ENCODE data around the gene C17orf67. TPM values are rescaled to one million over a fixed set of nuclear protein-coding genes. Genes with fewer than 3 reads are reported as not detected.
A peak's percentile ranks its signal among the peaks of the same experiment; 100 is the strongest.

Gene C17orf67
- total and polyA plus RNA-seq, 2 of the 13 experiments (the other 11 are each of a cell fraction or from before 2014, with no cell fraction given) = 0.41 to 0.86 TPM

GRCh38 chr17:56779898-56780777 is 53.6 kb downstream of the C17orf67 start (continued):
- TF ChIP-seq HIC2 (CRISPR knock-in tag; IDR thresholded peaks at IDR 0.05; ENCODE audit: low read depth) (no peak), RFX1 (IDR thresholded peaks at IDR 0.05) (no peak), ZNF414 (CRISPR knock-in tag; IDR thresholded peaks at IDR 0.05) (peak; percentile 41; the same call in 1 of the 2 replicates), ZNF546 (CRISPR knock-in tag; conservative IDR thresholded peaks at IDR 0.05) (no peak), NFIB (CRISPR knock-in tag; IDR thresholded peaks at IDR 0.05; ENCODE audit: borderline replicate concordance) (no peak), CEBPB (IDR thresholded peaks at IDR 0.05; ENCODE audit: borderline replicate concordance, low read depth, low read length) (no peak), ZNF615 (CRISPR knock-in tag; IDR thresholded peaks at IDR 0.05; ENCODE audit: borderline replicate concordance) (no peak), PPARG (CRISPR knock-in tag; conservative IDR thresholded peaks at IDR 0.05) (no peak), ZNF136 (CRISPR knock-in tag; IDR thresholded peaks at IDR 0.05; ENCODE audit: low read depth) (no peak), NFYB (CRISPR knock-in tag; IDR thresholded peaks at IDR 0.05) (no peak), ARID2 (CRISPR knock-in tag; IDR thresholded peaks at IDR 0.05; ENCODE audit: borderline replicate concordance) (peak; percentile 67; the same call in 1 of the 2 replicates), CENPT (CRISPR knock-in tag; IDR thresholded peaks at IDR 0.05; ENCODE audit: low read depth) (no peak), HMGA1 (CRISPR knock-in tag; conservative IDR thresholded peaks at IDR 0.05) (no peak), ISL2 (CRISPR knock-in tag; IDR thresholded peaks at IDR 0.05) (peak; percentile 49; the same call in 1 of the 2 replicates), ZNF274 (CRISPR knock-in tag; IDR thresholded peaks at IDR 0.05) (peak; percentile 78), MBNL3 (CRISPR knock-in tag; conservative IDR thresholded peaks at IDR 0.05) (no peak), ZNF430 (CRISPR knock-in tag; IDR thresholded peaks at IDR 0.05) (peak; percentile 52; the same call in 1 of the 2 replicates), PHB2 (IDR thresholded peaks at IDR 0.05; ENCODE audit: partially characterized antibody) (no peak), PITX1 (CRISPR knock-in tag; IDR thresholded peaks at IDR 0.05) (no peak), RNF219 (CRISPR knock-in tag; IDR thresholded peaks at IDR 0.05) (no peak), GATA4 (IDR thresholded peaks at IDR 0.05; ENCODE audit: borderline replicate concordance, low read depth) (no peak), SETDB1 (CRISPR knock-in tag; IDR thresholded peaks at IDR 0.05; ENCODE audit: borderline replicate concordance) (no peak)
